Peyer's patch (tissue), 4 donors: ENCODE data around the gene SHB. TPM values are rescaled to one million over a fixed set of nuclear protein-coding genes. Genes with fewer than 3 reads are reported as not detected.

Experiments
- DNase-seq, 3 donors: peaks; one replicate each; pipeline ENCODE4 v3.0.0-alpha.2; 2017 to 2019
- H3K27ac ChIP-seq, 4 donors: fragments of 200-600 bp; sonication (generic); one replicate each; pipeline ENCODE4 v1.5.1; 2016 to 2019
- H3K27me3 ChIP-seq, 2 donors: fragments of 200-600 bp; sonication (generic); one replicate each; pipeline ENCODE4 v1.5.1; 2019
- H3K36me3 ChIP-seq, 3 donors: fragments of 200-600 bp; sonication (generic); one replicate each; pipeline ENCODE4 v1.5.1; 2016 to 2019
- H3K4me1 ChIP-seq, 4 donors: fragments of 200-600 bp; sonication (generic); one replicate each; pipeline ENCODE4 v1.5.1; 2016 to 2019
- H3K4me3 ChIP-seq, 4 donors: fragments of 200-600 bp; sonication (generic); 1 replicate in 3 of 4; 2 replicates in 1 of 4; pipeline ENCODE4 v1.5.1; 2016 to 2019; ENCODE audit warnings: mild to moderate bottlenecking in 1 of 4
- H3K9me3 ChIP-seq, 4 donors: fragments of 200-600 bp; sonication (generic); one replicate each; pipeline ENCODE4 v1.5.1; 2016 to 2019; ENCODE audit warnings: mild to moderate bottlenecking in 1 of 4
- POLR2A ChIP-seq, 2 donors: fragments of 450-650 bp; IDR thresholded peaks; one replicate each; pipeline ENCODE4 v1.5.1; 2017; ENCODE audit warnings: antibody characterized with exemption in 2 of 2, mild to moderate bottlenecking in 2 of 2, moderate library complexity in 2 of 2
- total RNA-seq, 4 donors: library from RNA; depleted of rRNA; stranded (reverse); fragments of >200 nt; gene quantifications; one replicate each; pipeline ENCODE4 v1.1.0, GENCODE V29; 2016
- TF ChIP-seq, protein P1 (sequence below), 6 experiments: fragments of 450-650 bp in 4 of 6; fragments of 200-600 bp in 2 of 6; sonication (generic) in 1 of 6; IDR thresholded peaks; one replicate each; pipeline ENCODE4 v1.5.1; 2017 to 2019; ENCODE audit warnings: antibody characterized with exemption in 6 of 6, mild to moderate bottlenecking in 3 of 6, moderate library complexity in 1 of 6

SHB gene
- total RNA-seq, 4 donors from 2014 or later = 14.5 to 31.1 (median 25.6) TPM

DNA sequence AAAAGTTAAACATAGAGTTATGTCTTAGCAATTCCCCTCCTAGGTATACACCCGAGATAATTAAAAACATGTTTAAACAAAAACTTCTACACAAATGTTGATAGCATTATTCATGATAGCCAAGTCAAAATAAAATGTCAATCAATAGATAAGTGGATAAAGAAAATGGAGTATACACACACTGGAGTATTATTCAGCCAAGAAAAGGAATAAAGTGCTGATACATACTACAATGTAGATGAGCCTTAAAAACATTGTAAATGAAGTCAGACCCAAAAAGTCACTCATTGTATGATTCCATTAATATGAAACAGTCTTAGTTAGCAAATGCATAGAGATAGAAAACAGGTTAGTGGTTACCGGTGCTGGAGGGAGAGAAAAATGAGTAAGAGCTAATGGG lies 34.3 kb upstream of the SHB start:
- Histone ChIP-seq H3K4me3 (no peak overlapping the region), H3K9me3 (no peaks in the 10 kb centered on the region), H3K36me3 (no peaks in the 10 kb centered on the region), H3K27me3 (no peaks in the 10 kb centered on the region), H3K27ac (no peak overlapping the region), H3K4me1 (no peaks in the 10 kb centered on the region)
- TF ChIP-seq, protein P1, sequence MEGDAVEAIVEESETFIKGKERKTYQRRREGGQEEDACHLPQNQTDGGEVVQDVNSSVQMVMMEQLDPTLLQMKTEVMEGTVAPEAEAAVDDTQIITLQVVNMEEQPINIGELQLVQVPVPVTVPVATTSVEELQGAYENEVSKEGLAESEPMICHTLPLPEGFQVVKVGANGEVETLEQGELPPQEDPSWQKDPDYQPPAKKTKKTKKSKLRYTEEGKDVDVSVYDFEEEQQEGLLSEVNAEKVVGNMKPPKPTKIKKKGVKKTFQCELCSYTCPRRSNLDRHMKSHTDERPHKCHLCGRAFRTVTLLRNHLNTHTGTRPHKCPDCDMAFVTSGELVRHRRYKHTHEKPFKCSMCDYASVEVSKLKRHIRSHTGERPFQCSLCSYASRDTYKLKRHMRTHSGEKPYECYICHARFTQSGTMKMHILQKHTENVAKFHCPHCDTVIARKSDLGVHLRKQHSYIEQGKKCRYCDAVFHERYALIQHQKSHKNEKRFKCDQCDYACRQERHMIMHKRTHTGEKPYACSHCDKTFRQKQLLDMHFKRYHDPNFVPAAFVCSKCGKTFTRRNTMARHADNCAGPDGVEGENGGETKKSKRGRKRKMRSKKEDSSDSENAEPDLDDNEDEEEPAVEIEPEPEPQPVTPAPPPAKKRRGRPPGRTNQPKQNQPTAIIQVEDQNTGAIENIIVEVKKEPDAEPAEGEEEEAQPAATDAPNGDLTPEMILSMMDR (IDR thresholded peaks at IDR 0.05) = no peak
- no peak for TF ChIP-seq POLR2A (IDR thresholded peaks at IDR 0.05)
- DNase-seq = no peak

DNA sequence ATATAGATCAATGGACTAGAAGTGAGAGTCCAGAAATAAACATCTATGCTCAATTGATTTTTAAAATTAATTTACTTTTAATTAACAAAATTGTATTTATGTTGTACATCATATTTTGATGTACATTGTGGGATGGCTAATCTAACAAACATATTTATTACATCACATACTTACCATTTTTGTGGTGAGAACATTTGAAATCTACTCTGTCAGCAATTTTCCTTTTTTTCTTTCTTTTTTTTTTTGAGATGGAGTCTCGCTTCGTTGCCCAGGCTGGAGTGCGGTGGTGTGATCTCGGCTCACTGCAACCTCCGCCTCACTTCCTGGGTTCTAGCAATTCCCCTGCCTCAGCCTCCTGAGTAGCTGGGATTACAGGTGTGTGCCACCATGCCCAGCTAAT lies 32.4 kb upstream of the SHB start:
- Histone ChIP-seq H3K36me3 (no peaks in the 10 kb centered on the region), H3K27me3 (no peaks in the 10 kb centered on the region), H3K27ac (no peak overlapping the region), H3K4me1 (no peaks in the 10 kb centered on the region), H3K4me3 (no peak overlapping the region), H3K9me3 (no peaks in the 10 kb centered on the region)
- DNase-seq = no peak
- TF ChIP-seq, protein P1 (IDR thresholded peaks at IDR 0.05) = no peak
- TF ChIP-seq POLR2A (IDR thresholded peaks at IDR 0.05) = no peak

DNA sequence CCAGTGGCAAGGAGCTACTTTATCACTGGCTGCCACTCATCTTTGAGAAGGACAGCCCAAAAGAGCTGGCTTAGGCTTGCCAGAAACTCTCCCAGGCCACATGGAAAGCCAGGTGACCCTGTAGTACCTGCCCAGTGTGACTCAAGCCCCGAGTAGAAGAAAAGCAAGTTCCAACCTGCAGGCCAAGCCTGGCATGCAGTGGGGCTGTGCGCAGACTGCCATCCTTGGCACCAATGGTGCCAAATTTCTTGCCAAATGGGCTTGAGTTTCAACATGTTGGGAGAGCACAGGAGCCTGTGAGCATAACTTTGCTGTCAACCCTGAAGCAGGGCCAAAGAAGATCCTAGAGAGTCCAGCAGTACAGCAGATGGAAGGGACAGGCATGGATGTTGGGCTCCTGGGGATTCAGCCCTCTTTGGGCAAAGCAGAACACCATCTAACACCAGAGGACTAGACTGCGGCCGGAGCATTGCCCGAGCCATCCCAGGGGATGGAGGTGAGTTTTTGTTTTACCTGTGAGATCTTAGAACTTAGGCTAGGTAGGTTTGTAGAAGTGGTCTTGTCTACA lies 27.3 kb upstream of the SHB start:
- H3K9me3 ChIP-seq = no peaks in the 10 kb centered on the region
- H3K27me3 ChIP-seq = no peaks in the 10 kb centered on the region
- no peak for DNase-seq
- TF ChIP-seq POLR2A (IDR thresholded peaks at IDR 0.05) = no peak
- TF ChIP-seq, protein P1 (IDR thresholded peaks at IDR 0.05) = no peak
- H3K27ac ChIP-seq = no peak overlapping the region
- no peaks in the 10 kb centered on the region for H3K4me1 ChIP-seq
- H3K4me3 ChIP-seq = no peak overlapping the region
- no peaks in the 10 kb centered on the region for H3K36me3 ChIP-seq

DNA sequence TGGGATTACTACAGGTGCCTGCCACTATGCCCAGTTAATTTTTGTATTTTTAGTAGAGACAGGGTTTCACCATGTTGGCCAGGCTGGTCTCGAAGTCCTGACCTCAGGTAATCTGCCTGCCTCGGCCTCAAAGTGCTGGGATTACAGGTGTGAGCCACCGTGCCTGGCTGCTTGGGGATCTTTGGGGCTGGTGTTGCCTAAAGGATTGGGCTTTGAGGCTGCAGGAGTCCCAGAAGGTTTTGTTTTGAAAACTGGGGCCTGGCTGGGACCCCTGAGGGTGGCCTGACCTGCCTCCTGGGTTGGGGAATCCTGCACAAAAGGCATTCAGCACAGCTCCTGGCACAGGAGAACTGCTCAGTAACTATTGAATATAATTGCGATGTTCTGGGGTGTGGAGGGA lies 25.1 kb upstream of the SHB start:
- H3K4me3 ChIP-seq = no peak overlapping the region
- no peaks in the 10 kb centered on the region for H3K4me1 ChIP-seq
- no peak overlapping the region for H3K27ac ChIP-seq
- no peaks in the 10 kb centered on the region for H3K27me3 ChIP-seq
- TF ChIP-seq POLR2A (IDR thresholded peaks at IDR 0.05) = no peak
- TF ChIP-seq, protein P1 (IDR thresholded peaks at IDR 0.05) = no peak
- no peaks in the 10 kb centered on the region for H3K9me3 ChIP-seq
- no peak for DNase-seq
- no peaks in the 10 kb centered on the region for H3K36me3 ChIP-seq

DNA sequence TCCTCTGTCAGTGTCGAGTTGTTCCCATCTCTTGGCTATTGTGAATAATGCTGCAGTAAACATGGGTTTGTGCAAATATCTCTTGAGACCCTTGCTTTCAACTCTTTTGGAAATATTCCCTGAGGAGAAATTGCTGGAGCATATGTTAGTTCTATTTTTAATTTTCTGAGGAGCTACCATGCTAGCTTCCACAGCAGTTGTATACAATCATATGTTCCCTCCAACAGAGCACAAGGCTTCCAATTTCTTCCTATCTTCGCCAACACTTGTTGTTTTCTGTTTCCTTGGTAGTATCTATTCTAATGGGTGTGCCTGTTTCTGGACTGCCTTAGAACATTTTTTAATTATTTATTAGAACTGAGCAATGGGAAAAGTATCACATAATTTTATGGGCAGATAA lies 23.6 kb upstream of the SHB start:
- DNase-seq = no peak
- Histone ChIP-seq H3K9me3 (no peaks in the 10 kb centered on the region), H3K4me1 (peaks cover 0 to 5% (median 0%) of the 10 kb centered on the region in 4 donors), H3K36me3 (no peaks in the 10 kb centered on the region), H3K27ac (no peak overlapping the region), H3K27me3 (no peaks in the 10 kb centered on the region), H3K4me3 (no peak overlapping the region)
- TF ChIP-seq POLR2A (IDR thresholded peaks at IDR 0.05) = no peak
- TF ChIP-seq, protein P1 (IDR thresholded peaks at IDR 0.05) = no peak

DNA sequence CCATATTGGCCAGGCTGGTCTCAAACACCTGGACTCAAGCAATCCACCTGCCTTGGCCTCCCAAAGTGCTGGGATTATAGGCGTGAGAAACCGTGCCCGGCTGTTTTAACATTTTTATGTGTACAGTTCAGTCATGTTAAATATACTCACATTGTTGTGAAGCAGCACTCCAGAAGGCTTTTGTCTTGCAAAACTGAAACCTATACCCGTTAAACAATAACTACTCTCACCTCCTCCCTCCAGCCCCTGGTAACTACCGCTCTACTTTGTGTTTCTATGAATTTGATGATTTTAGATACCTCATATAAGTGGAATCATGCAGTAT lies 23.1 kb upstream of the SHB start:
- no peak overlapping the region for H3K4me3 ChIP-seq
- H3K9me3 ChIP-seq = no peaks in the 10 kb centered on the region
- no peaks in the 10 kb centered on the region for H3K27me3 ChIP-seq
- TF ChIP-seq, protein P1 (IDR thresholded peaks at IDR 0.05) = no peak
- no peak for TF ChIP-seq POLR2A (IDR thresholded peaks at IDR 0.05)
- peaks cover 0 to 5% (median 0%) of the 10 kb centered on the region in 4 donors for H3K4me1 ChIP-seq
- H3K27ac ChIP-seq = no peak overlapping the region
- H3K36me3 ChIP-seq = no peaks in the 10 kb centered on the region
- DNase-seq = no peak
